GM19238 (cell line): ENCODE measurements around the gene TNRC6B.
"Not testable (repeated sequence)": the region's sequence is repeated elsewhere in the genome, so short reads cannot be mapped to it uniquely, and the experiment has no call there.

Experiments
- DNase-seq: peaks from one replicate; pipeline ENCODE4 v3.0.0; 2011; ENCODE audit warnings: low spot score; ENCODE audit not compliant: insufficient read length

TNRC6B gene

GRCh38 chr22:40181323-40181722, 3.6 kb downstream of the TNRC6B start:
- DNase-seq = no peak

GRCh38 chr22:40182231-40182835, 4.6 kb downstream of the TNRC6B start:
- no peak for DNase-seq

- DNase-seq = no peak
These were observed 5.4 kb downstream of the TNRC6B start for GRCh38 chr22:40183029-40183581.

- DNase-seq = not testable (repeated sequence)
These were observed 5.9 kb downstream of the TNRC6B start for GRCh38 chr22:40183603-40184002.

GRCh38 chr22:40187389-40187788, 9.7 kb downstream of the TNRC6B start:
- DNase-seq = no peak

- no peak for DNase-seq
These were observed 12.3 kb downstream of the TNRC6B start for GRCh38 chr22:40189997-40190396.

GRCh38 chr22:40190501-40190900, 12.8 kb downstream of the TNRC6B start:
- DNase-seq = no peak

- no peak for DNase-seq
These were observed 16.0 kb downstream of the TNRC6B start for GRCh38 chr22:40193429-40194421.

GRCh38 chr22:40194656-40195055, 16.9 kb downstream of the TNRC6B start:
- DNase-seq = no peak

GRCh38 chr22:40196628-40197360, 19.1 kb downstream of the TNRC6B start:
- DNase-seq = no peak

GRCh38 chr22:40197421-40197820, 19.7 kb downstream of the TNRC6B start:
- not testable (repeated sequence) for DNase-seq

- DNase-seq = no peak
These were observed 21.0 kb downstream of the TNRC6B start for GRCh38 chr22:40198733-40199132.

GRCh38 chr22:40199223-40199622, 21.5 kb downstream of the TNRC6B start:
- DNase-seq = no peak

GRCh38 chr22:40199852-40200251, 22.1 kb downstream of the TNRC6B start:
- no peak for DNase-seq

GRCh38 chr22:40200795-40201530, 23.2 kb downstream of the TNRC6B start:
- no peak for DNase-seq

- DNase-seq = no peak
These were observed 24.7 kb downstream of the TNRC6B start for GRCh38 chr22:40202225-40202944.

GRCh38 chr22:40203572-40203971, 25.8 kb downstream of the TNRC6B start:
- DNase-seq = peak; percentile 30

- no peak for DNase-seq
These were observed 26.8 kb downstream of the TNRC6B start for GRCh38 chr22:40204321-40205116.

GRCh38 chr22:40206561-40206960, 28.8 kb downstream of the TNRC6B start:
- no peak for DNase-seq
